SIG-M5 treated with dmso at 0.1 percent for 504 hours (cell line): ENCODE results near the gene NRAS.
A peak's percentile ranks its signal among the peaks of the same experiment; 100 is the strongest.
"Not testable (repeated sequence)": the region's sequence is repeated elsewhere in the genome, so short reads cannot be mapped to it uniquely, and the experiment has no call there.

Experiments
- DNase-seq: peaks from one replicate; lab custom pipeline; 2025; ENCODE audit not compliant: unreplicated experiment; lab: John Stamatoyannopoulos, UW

Gene NRAS

GRCh38 chr1:114716304-114717170, at the start of gene NRAS:
TSS of gene NRAS (minus strand) at chr1:114716771. CDS start at chr1:114716160, 611 bp downstream.
- peak; percentile 94 for DNase-seq

GRCh38 chr1:114764689-114765088, 48.1 kb upstream of the NRAS start:
- DNase-seq: no peak

GRCh38 chr1:114758256-114758832, 41.8 kb upstream of the NRAS start:
- peak; percentile 34 for DNase-seq

- DNase-seq: peak; percentile 100
Observed at GRCh38 chr1:114757455-114758255, 41.1 kb upstream of the NRAS start, which contains the start of gene CSDE1. TSS of gene CSDE1 (minus strand) at chr1:114757984. CDS start at chr1:114739890, 18,094 bp downstream.

- DNase-seq: peak; percentile 80
Observed at GRCh38 chr1:114756949-114757454, 40.4 kb upstream of the NRAS start.

- DNase-seq: peak; percentile 40
Observed at GRCh38 chr1:114756009-114756892, 39.7 kb upstream of the NRAS start.

- peak; percentile 90 for DNase-seq
Observed at GRCh38 chr1:114755006-114755931, 38.7 kb upstream of the NRAS start.

GRCh38 chr1:114753702-114754101, 37.1 kb upstream of the NRAS start:
- DNase-seq: not testable (repeated sequence)

GRCh38 chr1:114753143-114753542, 36.6 kb upstream of the NRAS start:
- DNase-seq: no peak

GRCh38 chr1:114750780-114751179, 34.2 kb upstream of the NRAS start:
- no peak for DNase-seq

GRCh38 chr1:114749835-114750234, 33.3 kb upstream of the NRAS start:
- no peak for DNase-seq

GRCh38 chr1:114746450-114747121, 30.0 kb upstream of the NRAS start:
- DNase-seq: no peak

GRCh38 chr1:114745291-114745690, 28.7 kb upstream of the NRAS start:
- DNase-seq: no peak

- no peak for DNase-seq
Observed at GRCh38 chr1:114741963-114742746, 25.6 kb upstream of the NRAS start.

GRCh38 chr1:114740331-114740730, 23.8 kb upstream of the NRAS start:
- DNase-seq: no peak

- no peak for DNase-seq
Observed at GRCh38 chr1:114737314-114737849, 20.8 kb upstream of the NRAS start.

GRCh38 chr1:114735479-114735878, 18.9 kb upstream of the NRAS start:
- no peak for DNase-seq

GRCh38 chr1:114729782-114730181, 13.2 kb upstream of the NRAS start:
- DNase-seq: no peak
